ENCODE measurements around the gene SESN1. TPM values are rescaled to one million over a fixed set of nuclear protein-coding genes. Genes with fewer than 3 reads are reported as not detected.

The SESN1 gene
- total RNA-seq, 1 experiment from 2014 or later, result 30.2 TPM

GRCh38 chr6:108960601-108961000 lies 134.0 kb downstream of the SESN1 start:
- TF ChIP-seq AR (CRISPR knock-in tag; IDR thresholded peaks at IDR 0.05) (no peak), FOXJ3 (CRISPR knock-in tag; IDR thresholded peaks at IDR 0.05; ENCODE audit: borderline replicate concordance) (no peak), ZNF532 (CRISPR knock-in tag; IDR thresholded peaks at IDR 0.05; ENCODE audit: borderline replicate concordance) (no peak), TEAD4 (CRISPR knock-in tag; IDR thresholded peaks at IDR 0.05) (no peak)
- Mint-ChIP-seq H3K4me1 (peaks cover 14% of the 10 kb centered on the region), H3K36me3 (no peaks in the 10 kb centered on the region), H3K4me3 (no peak overlapping the region), H3K27me3 (ENCODE audit: low read depth) (no peaks in the 10 kb centered on the region; the same call in 1 of the 2 replicates), H3K27ac (no peak overlapping the region), H3K9me3 (no peaks in the 10 kb centered on the region)
- ChIA-PET POLR2A (interaction anchor here (0.6 kb wide), 1 partner anchor 475 kb away, joined by 3 read pairs; no protein-coding TSS in a partner anchor), CTCF (interaction anchor here (1.5 kb wide), 1 partner anchor 67 kb away, joined by 3 read pairs; no protein-coding TSS in a partner anchor)
- DNase-seq (ENCODE audit: low spot score), result no peak
- no peak for ATAC-seq

GRCh38 chr6:108959972-108960582 lies 134.6 kb downstream of the SESN1 start:
- no peak for ATAC-seq
- no peaks in the 10 kb centered on the region for H3K36me3 Mint-ChIP-seq
- POLR2A ChIA-PET, result interaction anchor here (0.6 kb wide), 1 partner anchor 475 kb away, joined by 3 read pairs; no protein-coding TSS in a partner anchor
- TF ChIP-seq USF1 (CRISPR knock-in tag; IDR thresholded peaks at IDR 0.05) (no peak), ETV6 (CRISPR knock-in tag; IDR thresholded peaks at IDR 0.05) (no peak), CDX4 (CRISPR knock-in tag; IDR thresholded peaks at IDR 0.05; ENCODE audit: borderline replicate concordance) (no peak), JUN (CRISPR knock-in tag; IDR thresholded peaks at IDR 0.05) (no peak), ZSCAN18 (CRISPR knock-in tag; IDR thresholded peaks at IDR 0.05) (no peak), ZNF425 (CRISPR knock-in tag; conservative IDR thresholded peaks at IDR 0.05) (no peak), RORB (CRISPR knock-in tag; IDR thresholded peaks at IDR 0.05) (no peak)
- no peaks in the 10 kb centered on the region; the same call in 1 of the 2 replicates for H3K27me3 Mint-ChIP-seq (ENCODE audit: low read depth)
- no peaks in the 10 kb centered on the region for H3K9me3 Mint-ChIP-seq
- no peak overlapping the region for H3K4me3 Mint-ChIP-seq
- no peak overlapping the region for H3K27ac Mint-ChIP-seq
- H3K4me1 Mint-ChIP-seq, result peaks cover 9% of the 10 kb centered on the region
- DNase-seq (ENCODE audit: low spot score), result no peak
- CTCF ChIA-PET, result interaction anchor here (1.5 kb wide), 1 partner anchor 67 kb away, joined by 3 read pairs; no protein-coding TSS in a partner anchor
